Measurements from ENCODE around the gene SLC30A2.

GRCh38 chr1:26020941-26021646 is 24.8 kb downstream of the SLC30A2 start:
- no peak for TF ChIP-seq CTCF (IDR thresholded peaks at IDR 0.05)
- no peak for TF ChIP-seq POLR2AphosphoS5 (IDR thresholded peaks at IDR 0.05)
